Nephron (organoid): ENCODE results near the gene ENTREP1.
A peak's percentile ranks its signal among the peaks of the same experiment; 100 is the strongest.

ENCODE experiments used
- H3K27ac Mint-ChIP-seq, 3 experiments: 2 replicates each; pipeline ENCODE4 v1.8.0; 2020; ENCODE audit warnings: mixed read lengths in 3 of 3, mild to moderate bottlenecking in 2 of 3, moderate library complexity in 1 of 3
- H3K27me3 Mint-ChIP-seq: 2 replicates; pipeline ENCODE4 v1.8.0; 2021; ENCODE audit warnings: low read depth, mild to moderate bottlenecking, moderate library complexity, mixed read lengths
- H3K36me3 Mint-ChIP-seq: 2 replicates; pipeline ENCODE4 v1.8.0; 2020; ENCODE audit warnings: low read depth, mixed read lengths
- H3K4me1 Mint-ChIP-seq: 2 replicates; pipeline ENCODE4 v1.8.0; 2020; ENCODE audit warnings: mixed read lengths
- H3K4me3 Mint-ChIP-seq, 3 experiments: 2 replicates each; pipeline ENCODE4 v1.8.0; 2020; ENCODE audit warnings: mild to moderate bottlenecking in 3 of 3, mixed read lengths in 3 of 3, moderate library complexity in 2 of 3
- H3K9me3 Mint-ChIP-seq: 2 replicates; pipeline ENCODE4 v1.8.0; 2020; ENCODE audit warnings: mixed read lengths
- CTCF ChIP-seq, 3 experiments: fragments of 200-600 bp; sonication (generic); IDR thresholded peaks; one replicate each; pipeline ENCODE4 v1.5.0; 2021; ENCODE audit warnings: antibody characterized with exemption in 3 of 3; ENCODE audit not compliant: unreplicated experiment in 3 of 3

The ENTREP1 gene

GRCh38 chr9:69385581-69386033 lies 60.6 kb downstream of the ENTREP1 start:
- Mint-ChIP-seq H3K27ac (peak overlapping the region in 1 of 3 experiments; percentile 17), H3K4me1 (peaks cover 18% of the 10 kb centered on the region), H3K4me3 (no peak overlapping the region), H3K36me3 (no peaks in the 10 kb centered on the region), H3K27me3 (peaks cover 10% of the 10 kb centered on the region), H3K9me3 (no peaks in the 10 kb centered on the region)
- no peak for TF ChIP-seq CTCF (IDR thresholded peaks at IDR 0.05; ENCODE audit: unreplicated experiment in 3 of 3)

DNA sequence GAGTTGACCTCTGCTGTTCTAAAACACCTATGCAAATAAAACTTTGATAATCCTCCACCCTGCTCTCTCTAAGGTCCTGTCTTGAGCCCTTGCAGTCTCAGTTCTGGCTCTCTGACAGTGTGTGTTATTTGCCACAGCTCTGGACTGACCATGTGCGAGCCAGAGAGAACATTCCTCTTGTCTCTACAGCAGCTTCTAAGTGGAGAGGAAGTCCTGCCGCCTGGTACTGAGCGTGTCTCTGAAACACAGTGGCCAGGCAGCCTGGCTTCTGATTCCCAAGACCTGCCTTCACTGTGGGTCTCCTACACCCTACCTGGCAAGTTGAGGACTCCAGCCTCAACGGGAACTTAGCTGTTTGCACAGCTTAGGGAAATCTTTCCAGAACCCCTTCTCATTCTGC lies 61.6 kb downstream of the ENTREP1 start:
- no peaks in the 10 kb centered on the region for H3K36me3 Mint-ChIP-seq
- peaks cover 10% of the 10 kb centered on the region for H3K27me3 Mint-ChIP-seq
- H3K4me1 Mint-ChIP-seq = peaks cover 10% of the 10 kb centered on the region
- H3K9me3 Mint-ChIP-seq = no peaks in the 10 kb centered on the region
- H3K4me3 Mint-ChIP-seq = no peak overlapping the region
- TF ChIP-seq CTCF (IDR thresholded peaks at IDR 0.05; ENCODE audit: unreplicated experiment in 3 of 3) = no peak
- no peak overlapping the region for H3K27ac Mint-ChIP-seq

DNA sequence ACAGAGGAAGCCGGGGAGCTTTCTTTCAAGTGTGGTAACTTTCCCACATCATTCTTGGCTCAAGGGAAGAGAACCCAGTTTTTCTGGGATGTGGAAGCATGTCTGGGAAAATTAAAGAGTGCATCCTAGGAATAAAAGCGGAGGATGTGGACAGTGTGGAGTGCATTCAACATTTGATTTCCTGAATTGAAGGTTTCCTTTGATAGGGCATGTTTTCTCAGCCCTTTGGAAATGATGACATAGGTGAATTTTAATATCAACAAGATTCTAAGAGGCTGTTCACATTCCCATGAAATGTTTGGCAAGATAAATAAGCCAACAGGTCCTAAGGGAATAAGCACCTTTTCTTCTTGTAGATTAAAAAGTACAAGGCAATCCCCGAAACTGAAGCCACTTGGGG lies 63.6 kb downstream of the ENTREP1 start:
- no peaks in the 10 kb centered on the region for H3K36me3 Mint-ChIP-seq
- peaks cover 12% of the 10 kb centered on the region for H3K4me1 Mint-ChIP-seq
- peaks cover 2% of the 10 kb centered on the region for H3K9me3 Mint-ChIP-seq
- no peak for TF ChIP-seq CTCF (IDR thresholded peaks at IDR 0.05; ENCODE audit: unreplicated experiment in 3 of 3)
- H3K27ac Mint-ChIP-seq = no peak overlapping the region
- H3K27me3 Mint-ChIP-seq = peaks cover 10% of the 10 kb centered on the region
- no peak overlapping the region for H3K4me3 Mint-ChIP-seq

GRCh38 chr9:69389437-69389995 lies 64.5 kb downstream of the ENTREP1 start:
- H3K27ac Mint-ChIP-seq = no peak overlapping the region
- H3K27me3 Mint-ChIP-seq = peaks cover 13% of the 10 kb centered on the region
- H3K9me3 Mint-ChIP-seq = peaks cover 2% of the 10 kb centered on the region
- H3K4me1 Mint-ChIP-seq = peaks cover 12% of the 10 kb centered on the region
- TF ChIP-seq CTCF (IDR thresholded peaks at IDR 0.05; ENCODE audit: unreplicated experiment in 3 of 3) = no peak
- no peaks in the 10 kb centered on the region for H3K36me3 Mint-ChIP-seq
- H3K4me3 Mint-ChIP-seq = no peak overlapping the region

- no peaks in the 10 kb centered on the region for H3K36me3 Mint-ChIP-seq
- H3K27me3 Mint-ChIP-seq = peaks cover 10% of the 10 kb centered on the region
- H3K27ac Mint-ChIP-seq = no peak overlapping the region
- no peak for TF ChIP-seq CTCF (IDR thresholded peaks at IDR 0.05; ENCODE audit: unreplicated experiment in 3 of 3)
- no peak overlapping the region for H3K4me3 Mint-ChIP-seq
- H3K4me1 Mint-ChIP-seq = peaks cover 12% of the 10 kb centered on the region
- peaks cover 2% of the 10 kb centered on the region for H3K9me3 Mint-ChIP-seq
Measured at GRCh38 chr9:69391487-69391886, 66.5 kb downstream of the ENTREP1 start.

DNA sequence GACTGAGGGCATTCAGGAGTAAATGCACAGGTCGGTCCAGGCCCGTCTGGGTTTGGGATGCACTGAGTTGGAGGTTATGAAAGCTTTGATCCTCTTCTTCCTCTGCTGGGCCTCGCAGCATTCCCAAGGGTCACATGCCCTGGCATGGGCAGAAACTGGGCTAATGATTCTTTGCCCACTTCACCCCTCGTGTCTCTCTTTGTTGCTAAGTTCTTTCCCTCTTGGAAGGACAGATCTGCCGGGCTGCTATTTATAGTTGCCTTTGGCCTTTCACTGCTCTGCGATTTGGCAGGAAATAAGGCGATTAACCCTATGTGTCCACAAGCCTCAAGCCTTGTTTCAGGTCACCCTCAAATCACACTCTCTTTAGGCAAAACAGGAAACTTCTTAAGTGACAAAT lies 66.9 kb downstream of the ENTREP1 start:
- H3K27me3 Mint-ChIP-seq = peaks cover 10% of the 10 kb centered on the region
- no peaks in the 10 kb centered on the region for H3K36me3 Mint-ChIP-seq
- H3K4me1 Mint-ChIP-seq = peaks cover 12% of the 10 kb centered on the region
- H3K9me3 Mint-ChIP-seq = peaks cover 2% of the 10 kb centered on the region
- TF ChIP-seq CTCF (IDR thresholded peaks at IDR 0.05; ENCODE audit: unreplicated experiment in 3 of 3) = no peak
- H3K4me3 Mint-ChIP-seq = peak overlapping the region in 2 of 3 experiments; percentile 3 to 15
- peak overlapping the region in 2 of 3 experiments; percentile 23 to 90 for H3K27ac Mint-ChIP-seq
